Stomach (tissue), 9 donors: ENCODE data around the gene ARHGEF1. TPM values are rescaled to one million over a fixed set of nuclear protein-coding genes. Genes with fewer than 3 reads are reported as not detected.
"Not testable (repeated sequence)": the region's sequence is repeated elsewhere in the genome, so short reads cannot be mapped to it uniquely, and the experiment has no call there.

Experiments used
- DNase-seq, 2 donors: peaks; one replicate each; pipeline versions ENCODE4 v3.0.0 to v3.0.0-alpha.2; 2013 to 2019
- H3K27ac ChIP-seq, 5 donors: fragments of 200-600 bp in 4 of 5; sonication (generic) in 4 of 5; one replicate each; pipeline ENCODE4 v1.5.1; 2013 to 2019; ENCODE audit warnings: mild to moderate bottlenecking in 1 of 5, moderate library complexity in 1 of 5
- H3K27me3 ChIP-seq, 3 donors: fragments of 200-600 bp; sonication (generic); one replicate each; pipeline ENCODE4 v1.5.1; 2017 to 2019; ENCODE audit warnings: mixed run types in 1 of 3
- H3K36me3 ChIP-seq, 4 donors: fragments of 200-600 bp; sonication (generic); 1 replicate in 3 of 4; 2 replicates in 1 of 4; pipeline ENCODE4 v1.5.1; 2016 to 2019
- H3K4me1 ChIP-seq, 4 donors: fragments of 200-600 bp; sonication (generic); one replicate each; pipeline ENCODE4 v1.5.1; 2016 to 2019
- H3K4me3 ChIP-seq, 4 donors: fragments of 200-600 bp; sonication (generic) in 3 of 4; one replicate each; pipeline ENCODE4 v1.5.1; 2016 to 2019; ENCODE audit warnings: mild to moderate bottlenecking in 1 of 4
- H3K9me3 ChIP-seq, 4 donors: fragments of 200-600 bp; sonication (generic); one replicate each; pipeline ENCODE4 v1.5.1; 2016 to 2019
- CTCF ChIP-seq, 7 experiments: fragments of 450-650 bp in 4 of 7; fragments of 200-600 bp in 3 of 7; sonication (generic) in 3 of 7; IDR thresholded peaks; one replicate each; pipeline ENCODE4 v1.5.1; 2016 to 2019; ENCODE audit warnings: antibody characterized with exemption in 7 of 7, control low read depth in 2 of 7, mild to moderate bottlenecking in 1 of 7
- EP300 ChIP-seq: sonication (generic); formaldehyde crosslinking; IDR thresholded peaks from one replicate; pipeline ENCODE4 v1.6.1; 2017; ENCODE audit warnings: antibody characterized with exemption
- POLR2A ChIP-seq, 4 donors: fragments of 450-650 bp; IDR thresholded peaks; one replicate each; pipeline ENCODE4 v1.6.1; 2016; ENCODE audit warnings: antibody characterized with exemption in 4 of 4, control low read depth in 2 of 4, mild to moderate bottlenecking in 1 of 4, moderate library complexity in 1 of 4
- POLR2AphosphoS5 ChIP-seq, 3 donors: sonication (generic); formaldehyde crosslinking; IDR thresholded peaks; one replicate each; pipeline ENCODE4 v1.6.1; 2016; ENCODE audit warnings: antibody characterized with exemption in 3 of 3
- WGBS, 5 donors: extraction: QIAGEN DNeasy Blood & Tissue Kit in 3 of 5; methylation state at CpG; one replicate each; pipeline versions ENCODE4 v1.1.5 to v1.1.7; 2013 to 2018; 5-methylcytosine and 5-hydroxymethylcytosine counted together
- intact Hi-C: fragments of 100-400 bp; cut with DNase I; formaldehyde crosslinking; loops from one replicate; pipeline ENCODE4 v1.15.1; 2023; ENCODE audit warnings: low total_unique reads
- polyA plus RNA-seq, 3 donors: library from polyadenylated mRNA; stranded (reverse); fragments of 200-250 nt; gene quantifications; one replicate each; pipeline ENCODE4 v1.2.3, GENCODE V29; 2013
- total RNA-seq, 5 donors: library from RNA; depleted of rRNA; stranded (reverse); fragments of >200 nt; gene quantifications; one replicate each; pipeline versions ENCODE4 v1.1.0 to v1.2.3, GENCODE V29; 2014 to 2016
- donor health status: healthy with polysubstance abuse.
- donor health status: Bipolar disorder and iron deficiency.
- donor health status: healthy.

ARHGEF1 gene
- total and polyA plus RNA-seq, 8 donors: 40.8 to 329 (median 143) TPM

GRCh38 chr19:41911889-41912731 is 29.1 kb downstream of the ARHGEF1 start:
- 6 to 13% (median 10%) methylated on average over 25 to 29 of the region's 29 CpGs for WGBS, 5 donors
- Histone ChIP-seq H3K4me1 (peaks cover 5 to 31% (median 23%) of the 10 kb centered on the region in 4 donors), H3K36me3 (peaks cover 0 to 18% (median 9%) of the 10 kb centered on the region in 4 donors), H3K4me3 (no peak overlapping the region), H3K27ac (no peak overlapping the region), H3K9me3 (no peaks in the 10 kb centered on the region), H3K27me3 (peaks cover 7 to 72% (median 56%) of the 10 kb centered on the region in 3 donors)
- no peak for DNase-seq
- TF ChIP-seq POLR2AphosphoS5 (IDR thresholded peaks at IDR 0.05) (no peak), EP300 (no peak), POLR2A (IDR thresholded peaks at IDR 0.05) (no peak), CTCF (IDR thresholded peaks at IDR 0.05) (no peak)
- intact Hi-C loops: no loop called here

- Histone ChIP-seq H3K27me3 (peaks cover 7 to 81% (median 66%) of the 10 kb centered on the region in 3 donors), H3K9me3 (no peaks in the 10 kb centered on the region), H3K36me3 (peaks cover 0 to 9% (median under 1%) of the 10 kb centered on the region in 4 donors), H3K27ac (no peak overlapping the region), H3K4me1 (peaks cover 5 to 31% (median 23%) of the 10 kb centered on the region in 4 donors), H3K4me3 (no peak overlapping the region)
- intact Hi-C loops: no loop called here
- 1 to 3% (median 2%) methylated on average over 30 to 51 of the region's 51 CpGs for WGBS, 5 donors
- no peak for DNase-seq
- no peak for TF ChIP-seq EP300
- no peak for TF ChIP-seq CTCF (IDR thresholded peaks at IDR 0.05)
- no peak for TF ChIP-seq POLR2A (IDR thresholded peaks at IDR 0.05)
- no peak for TF ChIP-seq POLR2AphosphoS5 (IDR thresholded peaks at IDR 0.05)
These were observed 30.0 kb downstream of the ARHGEF1 start for GRCh38 chr19:41912899-41913537.

- no peak for TF ChIP-seq POLR2AphosphoS5 (IDR thresholded peaks at IDR 0.05)
- no peak for TF ChIP-seq CTCF (IDR thresholded peaks at IDR 0.05)
- no peak for TF ChIP-seq POLR2A (IDR thresholded peaks at IDR 0.05)
- Histone ChIP-seq H3K9me3 (no peaks in the 10 kb centered on the region), H3K27ac (no peak overlapping the region), H3K4me1 (peaks cover 5 to 31% (median 23%) of the 10 kb centered on the region in 4 donors), H3K36me3 (peaks cover 0 to 1% (median 0%) of the 10 kb centered on the region in 4 donors), H3K4me3 (no peak overlapping the region), H3K27me3 (peaks cover 7 to 89% (median 70%) of the 10 kb centered on the region in 3 donors)
- 6 to 9% (median 8%) methylated on average over 21 of the region's 21 CpGs for WGBS, 5 donors
- intact Hi-C loops: no loop called here
- no peak for DNase-seq
These were observed 30.8 kb downstream of the ARHGEF1 start for GRCh38 chr19:41913538-41914423.

GRCh38 chr19:41914424-41914834 is 31.4 kb downstream of the ARHGEF1 start:
- H3K27ac ChIP-seq, H3K36me3 ChIP-seq, DNase-seq, intact Hi-C loops, H3K4me3 ChIP-seq, H3K9me3 ChIP-seq: not testable (repeated sequence)
- 3 to 18% (median 6%) methylated on average over 4 to 5 of the region's 5 CpGs for WGBS, 5 donors
- Histone ChIP-seq H3K4me1 (peaks cover 5 to 31% (median 23%) of the 10 kb centered on the region in 4 donors), H3K27me3 (peaks cover 7 to 95% (median 72%) of the 10 kb centered on the region in 3 donors)
